ENCODE data around the gene LNX2.

- TF ChIP-seq CTCF (IDR thresholded peaks at IDR 0.05) (no peak), POLR2A (IDR thresholded peaks at IDR 0.05) (no peak)
These were observed 68.8 kb downstream of the LNX2 start for GRCh38 chr13:27551562-27551961.

All from adrenal gland (tissue), 5 donors.